HG03520 (cell line): ENCODE results near the gene KRTAP5-11.
"Not testable (repeated sequence)": the region's sequence is repeated elsewhere in the genome, so short reads cannot be mapped to it uniquely, and the experiment has no call there.

Source experiments
- ATAC-seq: cut with Tn5 transposase; IDR thresholded peaks from one replicate; pipeline ENCODE4 v1.9.1; 2021; ENCODE audit warnings: mild to moderate bottlenecking, moderate library complexity; ENCODE audit not compliant: unreplicated experiment

The KRTAP5-11 gene

GRCh38 chr11:71557257-71557656 is 25.4 kb downstream of the KRTAP5-11 start:
- no peak for ATAC-seq

- no peak for ATAC-seq
Measured at GRCh38 chr11:71556018-71556417, 26.7 kb downstream of the KRTAP5-11 start.

- no peak for ATAC-seq
Measured at GRCh38 chr11:71555508-71555907, 27.2 kb downstream of the KRTAP5-11 start.

GRCh38 chr11:71554996-71555395 is 27.7 kb downstream of the KRTAP5-11 start:
- no peak for ATAC-seq

- ATAC-seq = no peak
Measured at GRCh38 chr11:71551711-71552110, 31.0 kb downstream of the KRTAP5-11 start.

GRCh38 chr11:71548716-71549151 is 33.9 kb downstream of the KRTAP5-11 start:
- no peak for ATAC-seq

- no peak for ATAC-seq
Measured at GRCh38 chr11:71548120-71548519, 34.6 kb downstream of the KRTAP5-11 start, which contains the start of gene KRTAP5-9. TSS of gene KRTAP5-9 (plus strand) at chr11:71548420. CDS start at chr11:71548658, 238 bp downstream.

- no peak for ATAC-seq
Measured at GRCh38 chr11:71545405-71545966, 37.2 kb downstream of the KRTAP5-11 start.

GRCh38 chr11:71544525-71545214 is 38.0 kb downstream of the KRTAP5-11 start:
- no peak for ATAC-seq

GRCh38 chr11:71543866-71544265 is 38.8 kb downstream of the KRTAP5-11 start:
- ATAC-seq = no peak

- ATAC-seq = no peak
Measured at GRCh38 chr11:71542879-71543777, 39.5 kb downstream of the KRTAP5-11 start.

- ATAC-seq = no peak
Measured at GRCh38 chr11:71542382-71542781, 40.3 kb downstream of the KRTAP5-11 start.

- ATAC-seq = not testable (repeated sequence)
Measured at GRCh38 chr11:71540521-71541304, 42.0 kb downstream of the KRTAP5-11 start.

- not testable (repeated sequence) for ATAC-seq
Measured at GRCh38 chr11:71539971-71540370, 42.7 kb downstream of the KRTAP5-11 start.

- ATAC-seq = no peak
Measured at GRCh38 chr11:71539017-71539416, 43.7 kb downstream of the KRTAP5-11 start.

GRCh38 chr11:71538666-71538990 is 44.0 kb downstream of the KRTAP5-11 start:
- ATAC-seq = no peak

GRCh38 chr11:71537977-71538665 is 44.6 kb downstream of the KRTAP5-11 start, which contains the start of gene KRTAP5-8:
TSS of gene KRTAP5-8 (plus strand) at chr11:71538025. CDS start at chr11:71538056, 31 bp downstream.
- not testable (repeated sequence) for ATAC-seq

GRCh38 chr11:71537537-71537936 is 45.1 kb downstream of the KRTAP5-11 start:
- no peak for ATAC-seq

- ATAC-seq = no peak
Measured at GRCh38 chr11:71535825-71536224, 46.9 kb downstream of the KRTAP5-11 start.
